GM12878 (cell line): Measurements from ENCODE around the gene WDFY4.

ENCODE experiments used
- BMI1 ChIP-seq: fragments of 450-650 bp; IDR thresholded peaks from 2 replicates; pipeline ENCODE4 v1.6.1; 2016; ENCODE audit warnings: mild to moderate bottlenecking, moderate library complexity, borderline replicate concordance
- EP300 ChIP-seq, 2 experiments: fragments of 150-350 bp in 1 of 2; IDR thresholded peaks; 2 replicates each; pipeline ENCODE4 v1.6.1; 2011 to 2012; ENCODE audit warnings: low read depth in 2 of 2, low read length in 2 of 2, borderline replicate concordance in 1 of 2, improper control_type of control experiment in 1 of 2, inconsistent platforms in 1 of 2; ENCODE audit not compliant: control insufficient read depth in 1 of 2
- HDAC2 ChIP-seq: fragments of 200-600 bp; sonication (generic); IDR thresholded peaks from 2 replicates; pipeline ENCODE4 v1.6.1; 2017
- SUZ12 ChIP-seq: fragments of 200-600 bp; sonication (generic); IDR thresholded peaks from one replicate; pipeline ENCODE4 v1.6.1; 2018; ENCODE audit warnings: antibody characterized with exemption, mild to moderate bottlenecking; ENCODE audit not compliant: unreplicated experiment

GRCh38 chr10:48924988-48925387, 240.3 kb downstream of the WDFY4 start:
- TF ChIP-seq HDAC2 (no peak), BMI1 (no peak), EP300 (IDR thresholded peaks at IDR 0.05; ENCODE audit: borderline replicate concordance in 1 of 2, control insufficient read depth in 1 of 2, low read depth in 2 of 2, low read length in 2 of 2) (no peak), SUZ12 (no peak)
